Measurements from ENCODE around the gene MYO1H.
"Not testable (repeated sequence)": the region's sequence is repeated elsewhere in the genome, so short reads cannot be mapped to it uniquely, and the experiment has no call there.

The MYO1H gene

GRCh38 chr12:109451400-109451799 is 103.7 kb downstream of the MYO1H start:
- DNase-seq, result no peak

DNA sequence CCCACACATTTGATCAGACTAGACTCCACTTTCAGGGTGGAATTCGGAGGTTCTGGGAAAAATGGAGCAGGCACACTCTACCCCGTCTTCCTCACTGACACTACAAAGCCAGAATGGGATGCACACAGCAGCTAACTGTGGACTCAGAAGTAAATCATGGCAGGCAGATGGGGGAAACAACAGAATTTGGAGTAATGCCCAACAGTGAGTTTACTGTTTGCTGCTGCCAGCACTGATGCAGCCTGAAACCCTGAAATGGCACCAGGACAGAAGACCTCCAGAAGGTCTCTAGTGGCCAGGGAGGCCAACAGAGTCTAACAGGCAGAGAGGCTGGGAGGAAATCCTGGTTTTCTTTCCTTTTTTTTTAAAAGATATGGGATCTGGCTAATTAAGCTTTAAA is 104.8 kb downstream of the MYO1H start:
- DNase-seq, result peak; percentile 38

DNA sequence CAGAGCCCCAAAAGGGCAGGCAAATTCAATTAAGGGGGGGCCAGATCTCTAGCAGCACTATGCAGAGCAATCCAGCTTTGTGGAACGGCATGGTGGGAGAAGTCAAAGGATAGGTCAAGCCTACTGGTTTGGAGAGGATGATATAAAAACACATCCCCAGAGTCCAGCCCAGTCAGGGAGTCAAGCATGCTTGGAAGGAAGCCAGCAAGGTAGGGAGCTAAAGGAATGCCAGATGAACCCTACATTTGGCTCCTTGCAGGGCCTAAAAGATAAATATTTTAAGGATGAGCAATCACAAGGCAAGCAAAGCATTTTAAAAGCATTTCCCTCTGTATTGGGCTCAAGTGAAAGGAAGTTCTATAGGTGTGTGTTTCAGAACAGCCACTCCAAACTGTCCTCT is 108.0 kb downstream of the MYO1H start:
- no peak for DNase-seq

DNA sequence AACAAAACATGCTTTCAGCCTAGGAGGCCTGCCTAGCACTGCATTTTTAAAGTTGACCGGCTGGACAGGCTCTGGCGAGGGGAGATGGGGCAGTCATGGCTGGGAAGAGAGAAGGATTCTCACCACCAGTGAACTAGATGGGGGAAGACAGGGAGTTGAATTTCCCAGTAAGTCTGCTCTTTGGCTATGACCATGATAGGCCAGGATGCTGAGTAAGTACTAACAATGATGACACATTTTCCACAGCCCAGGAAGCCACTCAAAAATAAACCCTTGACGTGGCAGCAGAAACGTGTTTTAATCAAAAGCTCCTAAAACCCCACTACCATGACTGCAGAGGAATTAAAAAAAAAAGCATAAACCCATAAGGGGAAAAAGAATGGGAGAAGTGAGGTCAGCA is 110.4 kb downstream of the MYO1H start:
- DNase-seq, result no peak

DNA sequence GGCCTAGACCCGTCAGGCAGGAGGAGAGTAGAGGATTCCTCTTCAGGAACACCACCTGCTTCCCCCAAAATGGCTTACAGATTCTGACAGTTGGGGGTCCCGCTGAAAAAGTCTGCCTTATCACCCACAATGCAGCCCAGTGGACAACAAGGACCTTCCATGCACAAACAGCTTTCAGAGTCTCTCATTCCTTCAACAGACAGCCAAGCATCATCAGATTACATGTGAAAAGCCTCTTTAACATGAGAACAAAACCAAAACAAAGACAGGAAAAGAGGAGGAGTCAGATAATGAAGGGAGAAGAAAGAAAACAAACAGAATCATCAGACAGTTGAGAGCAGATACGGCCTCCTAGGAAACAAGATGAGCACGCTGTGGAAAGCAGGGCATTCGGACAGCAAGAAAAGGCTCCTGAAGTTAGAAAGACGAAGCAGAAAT is 111.1 kb downstream of the MYO1H start:
- no peak for DNase-seq

DNA sequence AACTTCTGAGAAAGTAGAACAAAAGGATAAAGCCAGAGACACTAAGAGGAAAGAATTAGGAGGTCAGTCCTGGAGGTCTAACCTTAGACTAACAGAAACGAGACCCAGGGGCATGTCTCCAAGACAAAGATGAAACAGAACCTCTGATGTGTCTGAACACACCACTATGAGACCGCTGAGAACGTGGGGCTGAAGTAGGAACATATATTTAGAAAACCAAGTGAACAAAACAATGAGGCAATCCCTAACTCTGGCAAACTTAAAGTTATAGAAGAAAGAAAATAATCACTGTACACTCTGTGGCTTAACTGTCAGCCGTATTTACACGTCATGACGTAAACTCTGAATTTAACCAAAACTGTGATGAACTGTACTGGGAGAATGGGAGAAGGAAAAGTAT is 111.5 kb downstream of the MYO1H start:
- DNase-seq, result no peak

GRCh38 chr12:109460538-109460937 is 112.8 kb downstream of the MYO1H start:
- DNase-seq, result no peak

- DNase-seq, result no peak
These were observed 113.5 kb downstream of the MYO1H start for GRCh38 chr12:109461049-109461845.

DNA sequence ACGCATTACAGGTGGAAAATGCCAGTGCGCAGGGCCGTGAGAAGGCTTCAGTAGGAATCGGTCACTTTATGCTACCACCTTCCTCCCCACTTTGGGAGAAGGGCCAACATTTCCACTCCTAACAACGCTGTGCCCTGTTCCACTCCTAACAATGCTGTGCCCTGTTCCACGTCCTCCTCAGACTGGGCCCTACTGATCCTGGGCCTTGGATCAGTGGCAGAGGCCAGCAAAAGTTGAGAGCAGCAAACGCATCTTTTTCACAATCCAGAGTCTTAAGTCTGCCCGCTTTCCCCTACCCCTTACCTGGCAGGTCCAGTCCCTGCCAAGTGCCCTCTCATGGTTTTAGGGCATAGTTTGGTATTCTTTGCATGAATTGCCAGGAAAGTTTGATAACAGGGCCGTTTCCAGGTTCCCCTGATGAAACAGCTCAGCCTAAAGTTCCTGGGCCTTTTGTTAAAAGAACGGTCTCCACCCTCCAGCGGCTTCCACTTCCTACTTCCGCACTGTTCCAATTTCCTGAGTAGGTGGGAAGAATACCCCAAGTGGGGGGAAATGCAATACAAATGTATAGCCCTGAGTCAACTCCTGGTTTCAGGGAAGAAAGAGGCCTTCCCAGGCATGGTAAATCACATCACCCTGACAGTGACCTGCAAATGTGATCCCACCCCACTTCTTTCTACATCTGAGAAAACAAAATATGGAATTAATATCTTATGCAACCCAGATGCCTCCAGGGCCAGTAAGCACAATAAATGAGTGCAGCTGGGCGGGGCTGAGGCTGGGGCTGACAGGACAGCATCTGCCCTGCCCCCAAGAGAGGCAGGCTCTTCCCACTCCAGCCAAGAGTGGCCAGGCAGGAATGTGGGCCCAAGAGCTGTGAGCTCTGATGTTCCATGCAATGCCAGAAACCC is 114.4 kb downstream of the MYO1H start:
- no peak for DNase-seq

GRCh38 chr12:109462868-109463692 is 115.4 kb downstream of the MYO1H start:
- no peak for DNase-seq

DNA sequence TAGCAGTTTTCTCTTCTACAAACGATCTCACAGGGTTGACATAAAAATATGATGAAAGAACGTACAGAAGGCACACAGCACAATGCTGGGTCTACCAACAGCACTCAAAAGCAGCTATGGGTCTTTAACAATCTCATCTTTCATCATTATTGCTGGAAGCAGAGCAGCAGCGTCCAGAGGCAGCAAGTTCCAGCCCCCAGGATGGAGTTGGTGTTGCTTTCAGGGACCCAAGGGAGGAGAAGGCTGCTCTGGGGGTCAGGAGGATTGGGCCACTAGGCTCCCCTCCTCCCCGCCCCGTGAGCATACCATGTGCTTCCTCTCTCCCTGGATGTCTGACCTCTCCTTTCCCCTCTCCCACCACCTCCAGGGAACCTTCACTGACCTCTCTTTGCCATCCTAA is 116.1 kb downstream of the MYO1H start:
- DNase-seq, result no peak

GRCh38 chr12:109464642-109465351 is 117.1 kb downstream of the MYO1H start:
- no peak for DNase-seq

- DNase-seq, result no peak
These were observed 118.6 kb downstream of the MYO1H start for GRCh38 chr12:109466305-109466704.

- DNase-seq, result no peak
These were observed 119.1 kb downstream of the MYO1H start for GRCh38 chr12:109466821-109467220.

DNA sequence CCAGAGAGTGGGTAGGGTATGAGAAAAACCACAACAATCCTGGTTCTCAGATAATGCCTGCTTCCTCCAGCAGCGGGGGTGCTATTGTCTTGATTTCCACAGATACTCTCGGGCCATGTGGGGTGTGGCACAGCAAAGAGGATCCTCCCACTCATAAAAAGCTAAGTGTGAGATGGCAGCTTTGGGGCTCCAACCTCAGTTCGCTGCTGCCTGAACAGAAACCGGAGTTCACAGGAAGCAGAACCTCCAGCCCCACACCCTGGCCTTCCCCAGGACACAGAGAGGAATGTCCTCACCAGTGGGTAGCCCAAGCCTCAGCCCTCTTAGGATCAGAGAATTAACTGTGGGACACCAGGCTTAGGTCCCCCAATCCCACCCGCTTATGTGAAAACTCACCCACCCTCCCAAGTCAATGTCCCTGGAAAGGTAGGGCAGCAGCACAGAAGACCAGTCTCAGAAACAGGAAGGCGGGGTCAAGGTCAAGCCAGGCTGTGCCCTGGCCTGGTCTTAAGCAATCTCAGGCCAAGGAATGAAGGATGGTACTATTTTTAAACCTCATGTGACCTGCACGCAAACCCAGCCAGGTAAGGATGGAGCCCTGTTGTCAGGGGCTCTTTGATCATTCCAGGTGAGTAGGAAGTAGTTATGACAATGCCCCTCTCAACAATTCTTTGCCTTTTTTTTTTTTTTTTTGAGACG is 120.4 kb downstream of the MYO1H start:
- DNase-seq, result no peak

DNA sequence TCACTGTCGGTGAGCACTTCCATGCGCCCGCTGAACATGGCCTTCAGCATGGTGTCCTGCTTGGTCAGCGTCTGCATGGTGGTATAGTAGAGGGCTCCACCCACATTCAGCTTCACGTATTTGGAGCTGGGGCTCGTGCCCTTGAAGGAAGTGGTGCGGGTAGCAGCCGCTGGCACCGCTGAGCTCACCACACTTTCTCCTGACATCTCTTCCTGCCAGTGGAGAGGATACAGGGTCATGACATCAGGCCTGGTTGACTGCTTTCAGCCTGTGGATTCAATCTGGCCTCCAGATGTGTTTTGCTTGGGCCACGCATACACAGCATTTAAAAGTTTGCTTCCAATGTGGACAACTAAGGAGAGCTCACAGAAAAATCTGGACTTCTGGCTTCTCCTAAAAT is 121.8 kb downstream of the MYO1H start:
- no peak for DNase-seq

DNA sequence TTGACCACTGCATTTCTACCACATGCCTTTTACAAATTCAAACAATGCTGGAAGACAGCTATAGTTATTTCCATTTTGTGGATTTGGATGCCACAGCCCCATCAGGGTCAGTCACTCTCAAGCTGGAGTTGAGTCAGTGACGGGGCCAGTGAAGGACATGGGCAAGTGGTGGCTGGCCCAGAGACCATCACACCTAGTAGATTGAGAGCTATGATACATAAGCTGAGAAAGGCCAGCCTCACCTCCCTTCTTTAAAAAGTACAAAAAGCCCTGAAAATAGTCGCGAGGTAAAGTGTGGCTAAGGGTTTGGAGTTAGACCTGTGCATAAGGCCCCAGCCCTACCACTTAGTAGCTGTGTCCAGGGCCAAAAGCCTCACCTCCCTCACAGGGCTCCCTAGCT is 125.3 kb downstream of the MYO1H start:
- no peak for DNase-seq

GRCh38 chr12:109473526-109474270 is 126.0 kb downstream of the MYO1H start:
- DNase-seq, result not testable (repeated sequence)

GRCh38 chr12:109475121-109475520 is 127.4 kb downstream of the MYO1H start:
- DNase-seq, result no peak

DNA sequence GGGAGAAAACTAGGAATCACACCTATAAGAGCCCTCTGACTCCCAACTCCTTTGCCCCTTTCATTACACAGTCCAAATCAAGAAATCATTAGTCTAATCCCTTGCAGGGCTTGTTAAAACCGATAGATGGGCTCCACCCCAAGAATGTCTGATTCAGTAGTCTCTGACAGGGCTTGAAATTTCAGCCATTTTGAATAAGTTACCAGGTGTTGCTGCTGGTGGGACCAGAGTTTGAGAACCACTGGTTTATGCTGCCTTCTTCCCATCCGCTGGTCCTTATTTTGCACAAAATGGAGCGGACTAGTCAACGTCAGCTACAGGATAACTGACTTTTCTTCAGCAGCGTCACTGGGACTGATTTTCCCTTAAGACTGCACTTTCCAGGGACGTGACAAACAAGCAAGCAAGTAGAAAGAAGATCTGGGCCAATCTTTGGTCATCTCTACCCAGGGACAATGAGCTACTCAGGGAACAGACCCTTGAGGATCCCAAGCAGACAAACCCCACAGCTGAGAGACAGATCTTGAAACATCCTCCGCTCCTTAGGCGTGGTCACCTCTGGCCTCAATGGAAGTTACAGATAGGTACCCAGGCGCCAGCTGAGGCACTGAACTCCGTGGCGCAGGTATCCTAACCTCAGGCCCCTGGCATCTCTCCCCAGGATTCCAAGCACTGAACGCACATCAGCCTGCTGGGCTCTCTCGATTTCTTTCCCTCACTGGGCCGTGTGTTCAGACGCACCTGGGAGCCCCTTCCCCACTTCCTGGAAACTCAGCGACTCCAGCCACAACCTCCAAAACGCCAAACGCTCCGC is 128.5 kb downstream of the MYO1H start:
- DNase-seq, result no peak
